HL-60/S4 treated with phorbol 12-myristate 13-acetate at 8.2 ng/mL for 4 days and 3 days (cell line): ENCODE measurements around the gene AGRN.
"Not testable (repeated sequence)": the region's sequence is repeated elsewhere in the genome, so short reads cannot be mapped to it uniquely, and the experiment has no call there.

Source experiments
- in situ Hi-C: fragments of 300-500 bp; cut with MboI; formaldehyde crosslinking; loops from 2 replicates; pipeline ENCODE4 v1.15.0; 2022; ENCODE audit warnings: low sequenced_read_pairs

The AGRN gene

GRCh38 chr1:1088029-1088800 lies 68.3 kb downstream of the AGRN start:
- in situ Hi-C loops: no loop called here

- in situ Hi-C loops: no loop called here
These were observed 69.1 kb downstream of the AGRN start for GRCh38 chr1:1088801-1089680.

- in situ Hi-C loops: no loop called here
These were observed 70.0 kb downstream of the AGRN start for GRCh38 chr1:1089731-1090423.

GRCh38 chr1:1090424-1091343 lies 70.8 kb downstream of the AGRN start:
- in situ Hi-C loops: no loop called here

- in situ Hi-C loops: no loop called here
These were observed 71.6 kb downstream of the AGRN start for GRCh38 chr1:1091344-1092148.

- in situ Hi-C loops: no loop called here
These were observed 72.4 kb downstream of the AGRN start for GRCh38 chr1:1092149-1092855.

- in situ Hi-C loops: no loop called here
These were observed 73.1 kb downstream of the AGRN start for GRCh38 chr1:1092894-1093609.

GRCh38 chr1:1093610-1093943 lies 73.7 kb downstream of the AGRN start:
- in situ Hi-C loops: no loop called here

GRCh38 chr1:1094981-1095380 lies 75.1 kb downstream of the AGRN start:
- in situ Hi-C loops: no loop called here

- in situ Hi-C loops: not testable (repeated sequence)
These were observed 76.2 kb downstream of the AGRN start for GRCh38 chr1:1096136-1096535.

GRCh38 chr1:1098681-1099421 lies 78.9 kb downstream of the AGRN start:
- in situ Hi-C loops: no loop called here

GRCh38 chr1:1099506-1100183 lies 79.7 kb downstream of the AGRN start:
- in situ Hi-C loops: no loop called here

GRCh38 chr1:1100296-1100695 lies 80.4 kb downstream of the AGRN start:
- in situ Hi-C loops: no loop called here

- in situ Hi-C loops: no loop called here
These were observed 81.6 kb downstream of the AGRN start for GRCh38 chr1:1101503-1101902.

GRCh38 chr1:1104152-1104551 lies 84.2 kb downstream of the AGRN start:
- in situ Hi-C loops: not testable (repeated sequence)
